NT2/D1 (cell line): ENCODE measurements around the gene TMEM222.

ENCODE experiments used
- SUZ12 ChIP-seq: IDR thresholded peaks from 2 replicates; pipeline ENCODE4 v1.6.1; 2011; ENCODE audit not compliant: insufficient read length, insufficient read depth; ENCODE audit errors: extremely low read depth
- YY1 ChIP-seq: IDR thresholded peaks from 2 replicates; pipeline ENCODE4 v1.6.1; 2011; ENCODE audit not compliant: insufficient read length, insufficient read depth
- ZNF274 ChIP-seq: IDR thresholded peaks from 2 replicates; pipeline ENCODE4 v1.6.1; 2011; ENCODE audit warnings: mild to moderate bottlenecking, low read depth, low read length

DNA sequence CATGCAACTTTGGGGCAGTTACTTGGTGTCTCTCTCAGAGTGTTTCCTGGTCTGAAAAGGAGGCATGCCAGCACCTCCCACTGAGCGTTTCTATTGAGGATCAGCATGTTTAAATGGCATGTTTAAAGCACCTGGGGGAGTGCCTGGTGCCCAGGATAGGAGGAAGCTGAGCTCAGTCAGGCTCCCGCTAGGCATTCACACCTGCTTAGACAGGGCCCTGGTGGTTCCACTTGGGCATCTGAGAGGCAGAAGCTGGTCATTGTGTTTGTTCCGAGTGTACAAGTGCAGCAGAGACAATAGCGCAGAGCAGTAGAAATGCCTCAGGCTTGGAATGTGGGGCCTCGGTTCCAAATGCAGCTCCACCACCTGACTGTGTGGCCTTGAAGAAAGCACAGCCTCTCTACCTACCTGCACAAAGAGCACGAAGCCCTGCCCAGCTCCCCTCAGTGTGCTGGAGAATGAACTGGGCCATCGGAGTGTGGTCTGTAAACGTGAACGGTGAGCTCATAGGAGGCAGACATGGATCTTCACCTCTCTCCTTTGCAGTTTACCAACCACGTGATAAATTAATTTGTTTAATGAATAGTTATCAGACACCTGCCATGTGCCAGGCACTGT, 20.3 kb upstream of the TMEM222 start:
- TF ChIP-seq YY1 (no peak), SUZ12 (no peak), ZNF274 (no peak)
